Neural crest cell (in vitro differentiated cells): Measurements from ENCODE around the gene CHPF. TPM values are rescaled to one million over a fixed set of nuclear protein-coding genes. Genes with fewer than 3 reads are reported as not detected.

ENCODE experiments used
- DNase-seq: peaks from one replicate; pipeline ENCODE4 v3.0.0; 2021; ENCODE audit warnings: low read depth, mixed read lengths, low spot score
- H3K27ac Mint-ChIP-seq: one replicate; pipeline ENCODE4 v1.8.0; 2021; ENCODE audit warnings: mild to moderate bottlenecking, mixed read lengths; ENCODE audit not compliant: unreplicated experiment
- H3K27me3 Mint-ChIP-seq: 2 replicates; pipeline ENCODE4 v1.8.0; 2021; ENCODE audit warnings: low read depth, mild to moderate bottlenecking, mixed read lengths
- H3K36me3 Mint-ChIP-seq: 2 replicates; pipeline ENCODE4 v1.8.0; 2021; ENCODE audit warnings: low read depth, mild to moderate bottlenecking, mixed read lengths
- H3K4me1 Mint-ChIP-seq: 2 replicates; pipeline ENCODE4 v1.8.0; 2021; ENCODE audit warnings: mixed read lengths
- H3K4me3 Mint-ChIP-seq: one replicate; pipeline ENCODE4 v1.8.0; 2021; ENCODE audit warnings: mild to moderate bottlenecking, mixed read lengths
- H3K9me3 Mint-ChIP-seq: 2 replicates; pipeline ENCODE4 v1.8.0; 2021; ENCODE audit warnings: mixed read lengths
- CTCF ChIP-seq: fragments of 200-600 bp; sonication (generic); conservative IDR thresholded peaks from 2 replicates; pipeline ENCODE4 v1.5.0; 2021; ENCODE audit warnings: antibody characterized with exemption, mild to moderate bottlenecking
- total RNA-seq: library from RNA; stranded (reverse); gene quantifications from 2 replicates; pipeline ENCODE4 v1.2.1, GENCODE V29; 2021

Gene CHPF
- total RNA-seq, 1 donor from 2014 or later: 30.0 TPM

- no peak for TF ChIP-seq CTCF
- Mint-ChIP-seq H3K27me3 (peaks cover 58% of the 10 kb centered on the region), H3K27ac (no peak overlapping the region), H3K4me1 (peaks cover 54% of the 10 kb centered on the region), H3K4me3 (no peak overlapping the region), H3K9me3 (no peaks in the 10 kb centered on the region), H3K36me3 (no peaks in the 10 kb centered on the region)
- no peak for DNase-seq
These were observed 18.8 kb downstream of the CHPF start for GRCh38 chr2:219524817-219525216.

GRCh38 chr2:219523031-219523671 is 20.5 kb downstream of the CHPF start:
- Mint-ChIP-seq H3K9me3 (no peaks in the 10 kb centered on the region), H3K27ac (no peak overlapping the region), H3K36me3 (no peaks in the 10 kb centered on the region), H3K4me1 (peaks cover 59% of the 10 kb centered on the region), H3K27me3 (peaks cover 46% of the 10 kb centered on the region), H3K4me3 (peak overlapping the region; percentile 34)
- DNase-seq: no peak
- no peak for TF ChIP-seq CTCF

- peak; percentile 60 for DNase-seq
- Mint-ChIP-seq H3K27ac (no peak overlapping the region), H3K36me3 (no peaks in the 10 kb centered on the region), H3K4me1 (peaks cover 61% of the 10 kb centered on the region), H3K9me3 (no peaks in the 10 kb centered on the region), H3K4me3 (peak overlapping the region; percentile 39), H3K27me3 (peaks cover 48% of the 10 kb centered on the region)
- no peak for TF ChIP-seq CTCF
These were observed 21.2 kb downstream of the CHPF start for GRCh38 chr2:219522111-219523030.

GRCh38 chr2:219521066-219521880 is 22.3 kb downstream of the CHPF start:
- Mint-ChIP-seq H3K27me3 (peaks cover 50% of the 10 kb centered on the region), H3K4me3 (peak overlapping the region; percentile 64), H3K9me3 (no peaks in the 10 kb centered on the region), H3K27ac (no peak overlapping the region), H3K4me1 (peaks cover 61% of the 10 kb centered on the region), H3K36me3 (no peaks in the 10 kb centered on the region)
- DNase-seq: no peak
- peak; percentile 72 for TF ChIP-seq CTCF

GRCh38 chr2:219520079-219520478 is 23.5 kb downstream of the CHPF start:
- no peak for DNase-seq
- Mint-ChIP-seq H3K4me3 (no peak overlapping the region), H3K27me3 (peaks cover 53% of the 10 kb centered on the region)

More at GRCh38 chr2:219520079-219520478, 23.5 kb downstream of the CHPF start:
- Mint-ChIP-seq H3K9me3 (no peaks in the 10 kb centered on the region), H3K4me1 (peaks cover 59% of the 10 kb centered on the region), H3K36me3 (no peaks in the 10 kb centered on the region), H3K27ac (no peak overlapping the region)
- no peak for TF ChIP-seq CTCF
